Uterus (tissue), 4 donors: ENCODE results near the gene CDH6. TPM values are rescaled to one million over a fixed set of nuclear protein-coding genes. Genes with fewer than 3 reads are reported as not detected.

Experiments
- DNase-seq, 2 donors: peaks; one replicate each; pipeline ENCODE4 v3.0.0-alpha.2; 2019 to 2020
- H3K27ac ChIP-seq, 2 donors: fragments of 200-600 bp; sonication (generic); 1 replicate in 1 of 2; 2 replicates in 1 of 2; pipeline ENCODE4 v1.5.1; 2016 to 2018
- H3K27me3 ChIP-seq, 2 donors: fragments of 200-600 bp; sonication (generic); one replicate each; pipeline ENCODE4 v1.5.1; 2018 to 2019; ENCODE audit warnings: control low read depth in 1 of 2
- H3K36me3 ChIP-seq, 2 donors: fragments of 200-600 bp; sonication (generic); one replicate each; pipeline ENCODE4 v1.5.1; 2019; ENCODE audit warnings: control low read depth in 1 of 2
- H3K4me1 ChIP-seq, 2 donors: fragments of 200-600 bp; sonication (generic); one replicate each; pipeline ENCODE4 v1.5.1; 2018 to 2019; ENCODE audit warnings: control low read depth in 1 of 2
- H3K4me3 ChIP-seq, 2 donors: fragments of 200-600 bp; sonication (generic); 1 replicate in 1 of 2; 2 replicates in 1 of 2; pipeline ENCODE4 v1.5.1; 2018 to 2019; ENCODE audit warnings: mild to moderate bottlenecking in 1 of 2
- H3K9me3 ChIP-seq, 2 donors: fragments of 200-600 bp; sonication (generic); one replicate each; pipeline ENCODE4 v1.5.1; 2019; ENCODE audit warnings: control low read depth in 1 of 2
- CTCF ChIP-seq, 4 experiments: fragments of 200-600 bp in 2 of 4; fragments of 450-650 bp in 2 of 4; sonication (generic) in 2 of 4; IDR thresholded peaks; one replicate each; pipeline ENCODE4 v1.5.1; 2016 to 2019; ENCODE audit warnings: antibody characterized with exemption in 4 of 4, mild to moderate bottlenecking in 2 of 4, moderate library complexity in 1 of 4
- POLR2A ChIP-seq, 2 donors: fragments of 450-650 bp; IDR thresholded peaks; one replicate each; pipeline ENCODE4 v1.6.1; 2016; ENCODE audit warnings: antibody characterized with exemption in 2 of 2, mild to moderate bottlenecking in 1 of 2, moderate library complexity in 1 of 2
- intact Hi-C: fragments of 100-400 bp; cut with DNase I; formaldehyde crosslinking; loops from one replicate; pipeline ENCODE4 v1.15.1; 2023; ENCODE audit warnings: low total_unique reads
- total RNA-seq, 4 donors: library from RNA; depleted of rRNA in 3 of 4; stranded (reverse); fragments of >200 nt in 3 of 4; gene quantifications; one replicate each; pipeline versions ENCODE4 v1.1.0 to v1.2.4, GENCODE V29; 2014 to 2023
- donor health status: DM: yes; HTN: yes; CAD: no.

CDH6 gene
- total RNA-seq, result 10 to 100 TPM in 1 of 4 donors, 1 to 10 TPM in 3; 2.1 to 23.4 (median 7.0) TPM

- no peak for TF ChIP-seq CTCF (IDR thresholded peaks at IDR 0.05)
- TF ChIP-seq POLR2A (IDR thresholded peaks at IDR 0.05), result no peak
- Histone ChIP-seq H3K4me1 (no peaks in the 10 kb centered on the region), H3K27ac (peak within 1 kb of the TSS; percentile 47 to 52), H3K4me3 (peak within 1 kb of the TSS; percentile 23 to 33), H3K27me3 (peaks cover 0 to 5% of the 10 kb centered on the region in 2 donors), H3K36me3 (no peaks in the 10 kb centered on the region), H3K9me3 (no peaks in the 10 kb centered on the region)
- peak in 1 of 2 donors; percentile 16 for DNase-seq
- intact Hi-C loops, result no loop called here
These were observed at the start of gene CDH6 for GRCh38 chr5:31193591-31194467. CDH6 (plus strand) TSS chr5:31193686; CDS start chr5:31267474, 73,788 bp downstream.

- Histone ChIP-seq H3K27ac (no peak overlapping the region), H3K9me3 (no peaks in the 10 kb centered on the region), H3K36me3 (no peaks in the 10 kb centered on the region), H3K27me3 (no peaks in the 10 kb centered on the region), H3K4me3 (no peak overlapping the region), H3K4me1 (no peaks in the 10 kb centered on the region)
- no peak for TF ChIP-seq CTCF (IDR thresholded peaks at IDR 0.05)
- TF ChIP-seq POLR2A (IDR thresholded peaks at IDR 0.05), result no peak
- no peak for DNase-seq
- intact Hi-C loops, result no loop called here
These were observed 49.1 kb upstream of the CDH6 start for GRCh38 chr5:31144364-31144763.

- Histone ChIP-seq H3K27ac (no peak overlapping the region), H3K9me3 (no peaks in the 10 kb centered on the region), H3K27me3 (no peaks in the 10 kb centered on the region), H3K36me3 (no peaks in the 10 kb centered on the region), H3K4me3 (no peak overlapping the region), H3K4me1 (no peaks in the 10 kb centered on the region)
- DNase-seq, result no peak
- intact Hi-C loops, result no loop called here
- TF ChIP-seq CTCF (IDR thresholded peaks at IDR 0.05), result no peak
- no peak for TF ChIP-seq POLR2A (IDR thresholded peaks at IDR 0.05)
These were observed 44.5 kb upstream of the CDH6 start for GRCh38 chr5:31148959-31149475.

GRCh38 chr5:31153521-31153920 is 40.0 kb upstream of the CDH6 start:
- DNase-seq, result no peak
- no peak for TF ChIP-seq POLR2A (IDR thresholded peaks at IDR 0.05)
- no peak for TF ChIP-seq CTCF (IDR thresholded peaks at IDR 0.05)
- no peaks in the 10 kb centered on the region for H3K27me3 ChIP-seq
- H3K4me1 ChIP-seq, result no peaks in the 10 kb centered on the region
- no peak overlapping the region for H3K27ac ChIP-seq
- intact Hi-C loops, result no loop called here
- no peaks in the 10 kb centered on the region for H3K9me3 ChIP-seq
- H3K36me3 ChIP-seq, result no peaks in the 10 kb centered on the region
- no peak overlapping the region for H3K4me3 ChIP-seq

- Histone ChIP-seq H3K4me3 (no peak overlapping the region), H3K36me3 (no peaks in the 10 kb centered on the region), H3K27ac (no peak overlapping the region), H3K9me3 (no peaks in the 10 kb centered on the region), H3K4me1 (no peaks in the 10 kb centered on the region), H3K27me3 (no peaks in the 10 kb centered on the region)
- TF ChIP-seq CTCF (IDR thresholded peaks at IDR 0.05), result no peak
- no peak for TF ChIP-seq POLR2A (IDR thresholded peaks at IDR 0.05)
- intact Hi-C loops, result no loop called here
- no peak for DNase-seq
These were observed 36.8 kb upstream of the CDH6 start for GRCh38 chr5:31156631-31157160.
